Neural cell (in vitro differentiated cells): ENCODE measurements around the gene PMEPA1. TPM values are rescaled to one million over a fixed set of nuclear protein-coding genes. Genes with fewer than 3 reads are reported as not detected.
A peak's percentile ranks its signal among the peaks of the same experiment; 100 is the strongest.

ENCODE experiments used
- H2AFZ ChIP-seq: fragments of 200-600, 300-800 bp; sonication (generic), shearing (Covaris generic); 2 replicates; pipeline ENCODE4 v1.6.0; 2014; ENCODE audit warnings: low read depth, mild to moderate bottlenecking, antibody characterized with exemption, low read length, moderate library complexity
- H3F3A ChIP-seq: fragments of 200-600 bp; shearing (Covaris generic); 2 replicates; pipeline ENCODE4 v1.6.1; 2016; ENCODE audit warnings: mild to moderate bottlenecking, moderate library complexity, mixed read lengths, antibody characterized with exemption, low read length; ENCODE audit not compliant: insufficient read depth, poor library complexity, severe bottlenecking
- H3K27ac ChIP-seq: fragments of 200-600, 300-800 bp; sonication (generic), shearing (Covaris generic); 2 replicates; pipeline ENCODE4 v1.5.1; 2014; ENCODE audit warnings: mild to moderate bottlenecking, low read length, moderate library complexity
- H3K27me3 ChIP-seq: fragments of 300-800, 200-600 bp; sonication (generic), shearing (Covaris generic); 2 replicates; pipeline ENCODE4 v1.6.0; 2014; ENCODE audit warnings: mild to moderate bottlenecking, low read depth, low read length, moderate library complexity; ENCODE audit not compliant: insufficient read depth
- H3K36me3 ChIP-seq: fragments of 300-800, 200-600 bp; sonication (generic), shearing (Covaris generic); 2 replicates; pipeline ENCODE4 v1.5.1; 2014; ENCODE audit warnings: mild to moderate bottlenecking, antibody characterized with exemption, low read length, moderate library complexity; ENCODE audit not compliant: insufficient read depth
- H3K4me2 ChIP-seq: fragments of 300-800, 200-600 bp; sonication (generic), shearing (Covaris generic); 2 replicates; pipeline ENCODE4 v1.6.0; 2014; ENCODE audit warnings: mild to moderate bottlenecking, low read length
- H3K4me3 ChIP-seq: fragments of 300-800, 200-600 bp; sonication (generic), shearing (Covaris generic); 2 replicates; pipeline ENCODE4 v1.5.1; 2014; ENCODE audit warnings: mild to moderate bottlenecking, low read length, moderate library complexity
- H3K79me2 ChIP-seq: fragments of 200-600 bp; shearing (Covaris generic); replicated peaks from 2 replicates; pipeline ENCODE4 v1.6.0; 2014; ENCODE audit warnings: mild to moderate bottlenecking, low read length, moderate library complexity; ENCODE audit not compliant: insufficient read depth
- H3K9ac ChIP-seq: fragments of 300-800, 200-600 bp; sonication (generic), shearing (Covaris generic); 2 replicates; pipeline ENCODE4 v1.6.1; 2016; ENCODE audit warnings: mild to moderate bottlenecking, low read length, mixed read lengths
- H3K9me2 ChIP-seq: fragments of 200-600 bp; shearing (Covaris generic); 2 replicates; pipeline ENCODE4 v1.6.1; 2016; ENCODE audit warnings: mild to moderate bottlenecking, low read length, mixed read lengths; ENCODE audit not compliant: insufficient read depth
- H3K9me3 ChIP-seq: fragments of 200-600, 300-800 bp; sonication (generic), shearing (Covaris generic); 2 replicates; pipeline ENCODE4 v1.6.1; 2016; ENCODE audit warnings: mild to moderate bottlenecking, mixed run types, low read length, moderate library complexity, mixed read lengths
- H4K20me1 ChIP-seq: fragments of 200-600 bp; shearing (Covaris generic); 2 replicates; pipeline ENCODE4 v1.6.1; 2016; ENCODE audit warnings: mild to moderate bottlenecking, mixed run types; ENCODE audit not compliant: insufficient read depth
- EP300 ChIP-seq: fragments of 450-650 bp; conservative IDR thresholded peaks from 2 replicates; pipeline ENCODE4 v1.6.1; 2014; ENCODE audit warnings: antibody characterized with exemption, mild to moderate bottlenecking, moderate library complexity; ENCODE audit not compliant: poor library complexity, severe bottlenecking
- EZH2 ChIP-seq: fragments of 200-600, 300-800 bp; shearing (Covaris generic), sonication (generic); IDR thresholded peaks from 2 replicates; pipeline ENCODE4 v1.6.1; 2014; ENCODE audit warnings: antibody characterized with exemption, low read length, borderline replicate concordance, mild to moderate bottlenecking; ENCODE audit not compliant: insufficient read depth, poor library complexity, severe bottlenecking
- MXI1 ChIP-seq: fragments of 450-650 bp; conservative IDR thresholded peaks from 2 replicates; pipeline ENCODE4 v1.6.1; 2014; ENCODE audit warnings: antibody characterized with exemption, mild to moderate bottlenecking; ENCODE audit not compliant: poor library complexity, severe bottlenecking
- POLR2AphosphoS5 ChIP-seq: IDR thresholded peaks from 2 replicates; pipeline ENCODE4 v1.6.1; 2012
- RAD21 ChIP-seq: fragments of 450-650 bp; conservative IDR thresholded peaks from 2 replicates; pipeline ENCODE4 v1.6.1; 2014; ENCODE audit warnings: antibody characterized with exemption, mild to moderate bottlenecking, moderate library complexity
- SMC3 ChIP-seq: fragments of 450-650 bp; conservative IDR thresholded peaks from 2 replicates; pipeline ENCODE4 v1.6.1; 2014; ENCODE audit warnings: antibody characterized with exemption, mild to moderate bottlenecking, moderate library complexity; ENCODE audit not compliant: poor library complexity
- TAF1 ChIP-seq: IDR thresholded peaks from 2 replicates; pipeline ENCODE4 v1.6.1; 2012; ENCODE audit warnings: low read depth
- polyA plus RNA-seq: library from polyadenylated mRNA; depleted of rRNA; stranded (reverse); fragments of >200 nt; gene quantifications from 2 replicates; pipeline ENCODE4 v1.2.3, GENCODE V29; 2014
- TF ChIP-seq, protein P1 (sequence below): IDR thresholded peaks from 2 replicates; pipeline ENCODE4 v1.6.1; 2012; ENCODE audit warnings: borderline replicate concordance
- TF ChIP-seq, protein P2 (sequence below): fragments of 450-650 bp; IDR thresholded peaks from 2 replicates; pipeline ENCODE4 v1.5.1; 2014; ENCODE audit warnings: antibody characterized with exemption, mild to moderate bottlenecking, moderate library complexity; ENCODE audit not compliant: poor library complexity, severe bottlenecking

PMEPA1 gene
- polyA plus RNA-seq, 1 donor from 2014 or later: 5.0 TPM

DNA sequence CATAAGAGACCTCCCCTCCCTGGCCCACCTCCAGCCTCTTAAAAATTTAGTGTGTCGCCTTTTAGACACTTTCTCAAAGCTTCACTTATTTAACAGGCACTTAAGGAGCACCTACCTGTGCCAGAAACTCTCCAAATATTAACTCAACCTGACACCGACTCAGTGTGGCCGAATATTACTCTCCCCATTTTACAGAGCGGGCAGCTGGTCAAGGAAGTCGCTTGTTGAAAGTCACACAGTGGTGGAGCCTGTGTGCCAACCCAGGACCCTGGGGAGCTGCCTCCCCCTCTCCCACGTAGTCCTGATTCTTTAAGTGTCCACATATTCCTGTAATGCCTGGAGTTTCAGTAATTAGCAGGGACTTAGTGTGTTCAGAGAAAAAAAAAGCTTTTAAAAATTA lies 1.0 kb upstream of the PMEPA1 start:
- no peak overlapping the region for H3K27ac ChIP-seq
- peak overlapping the region; percentile 80 for H2AFZ ChIP-seq

DNA sequence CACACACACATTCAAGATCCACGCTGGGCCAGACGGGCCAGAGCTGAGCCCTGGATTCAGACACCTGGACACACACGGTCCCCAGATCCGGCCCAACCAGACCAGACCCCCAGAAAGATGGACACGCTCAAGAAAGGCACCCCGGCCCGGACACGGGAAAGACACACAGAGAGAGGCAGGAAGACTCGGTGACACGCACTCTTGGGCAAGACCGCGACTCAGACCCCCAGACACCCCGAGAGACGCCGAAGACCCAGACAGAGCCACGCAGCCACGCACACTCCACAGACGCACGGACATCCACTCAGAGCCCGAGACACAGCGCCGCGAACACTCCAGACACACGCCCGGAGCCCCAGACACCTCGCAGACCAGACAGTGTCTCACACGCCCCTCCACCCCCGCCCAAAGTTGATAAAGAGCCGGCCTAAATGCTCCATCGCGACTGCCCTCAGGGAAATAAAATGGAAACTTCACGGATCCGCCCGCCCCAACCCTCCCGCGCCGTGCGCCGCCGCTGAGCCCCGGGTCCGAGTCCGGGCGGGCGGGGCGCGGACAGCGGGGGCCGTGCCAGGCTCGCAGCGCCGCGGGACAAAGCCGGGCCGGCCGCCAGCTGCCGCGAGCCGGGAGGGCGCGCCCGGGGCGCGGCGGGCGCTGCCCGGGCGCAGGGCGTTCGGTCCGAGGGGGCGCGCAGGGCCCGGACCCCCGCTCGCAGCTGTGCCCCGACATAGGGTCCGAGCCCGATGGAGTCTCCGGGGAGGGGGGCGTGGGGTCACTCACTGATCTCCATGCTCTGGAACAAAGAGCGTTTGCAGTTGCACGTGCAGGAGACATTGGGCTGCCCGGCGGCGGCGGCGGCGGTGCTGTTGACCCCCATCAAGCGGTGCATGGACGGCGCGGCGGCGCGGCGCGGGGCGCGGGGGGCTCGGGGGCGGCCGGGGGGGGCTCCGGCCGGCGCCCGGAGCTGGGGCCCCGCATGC lies 831 bp downstream of the PMEPA1 start:
- no peak overlapping the region for H3K27ac ChIP-seq
- no peaks in the 10 kb centered on the region for H4K20me1 ChIP-seq
- peak overlapping the region; percentile 70 for H3K9ac ChIP-seq
- H3K27me3 ChIP-seq: no peaks in the 10 kb centered on the region
- H3K9me2 ChIP-seq: no peaks in the 10 kb centered on the region
- no peak overlapping the region for H2AFZ ChIP-seq
- peaks cover 40% of the 10 kb centered on the region for H3K79me2 ChIP-seq
- no peaks in the 10 kb centered on the region for H3F3A ChIP-seq
- H3K4me3 ChIP-seq: peak overlapping the region; percentile 73
- no peak for TF ChIP-seq TAF1
- TF ChIP-seq SMC3: no peak
- TF ChIP-seq MXI1: no peak
- no peak for TF ChIP-seq RAD21
- TF ChIP-seq EZH2: no peak
- no peak for TF ChIP-seq EP300
- TF ChIP-seq, protein P1, sequence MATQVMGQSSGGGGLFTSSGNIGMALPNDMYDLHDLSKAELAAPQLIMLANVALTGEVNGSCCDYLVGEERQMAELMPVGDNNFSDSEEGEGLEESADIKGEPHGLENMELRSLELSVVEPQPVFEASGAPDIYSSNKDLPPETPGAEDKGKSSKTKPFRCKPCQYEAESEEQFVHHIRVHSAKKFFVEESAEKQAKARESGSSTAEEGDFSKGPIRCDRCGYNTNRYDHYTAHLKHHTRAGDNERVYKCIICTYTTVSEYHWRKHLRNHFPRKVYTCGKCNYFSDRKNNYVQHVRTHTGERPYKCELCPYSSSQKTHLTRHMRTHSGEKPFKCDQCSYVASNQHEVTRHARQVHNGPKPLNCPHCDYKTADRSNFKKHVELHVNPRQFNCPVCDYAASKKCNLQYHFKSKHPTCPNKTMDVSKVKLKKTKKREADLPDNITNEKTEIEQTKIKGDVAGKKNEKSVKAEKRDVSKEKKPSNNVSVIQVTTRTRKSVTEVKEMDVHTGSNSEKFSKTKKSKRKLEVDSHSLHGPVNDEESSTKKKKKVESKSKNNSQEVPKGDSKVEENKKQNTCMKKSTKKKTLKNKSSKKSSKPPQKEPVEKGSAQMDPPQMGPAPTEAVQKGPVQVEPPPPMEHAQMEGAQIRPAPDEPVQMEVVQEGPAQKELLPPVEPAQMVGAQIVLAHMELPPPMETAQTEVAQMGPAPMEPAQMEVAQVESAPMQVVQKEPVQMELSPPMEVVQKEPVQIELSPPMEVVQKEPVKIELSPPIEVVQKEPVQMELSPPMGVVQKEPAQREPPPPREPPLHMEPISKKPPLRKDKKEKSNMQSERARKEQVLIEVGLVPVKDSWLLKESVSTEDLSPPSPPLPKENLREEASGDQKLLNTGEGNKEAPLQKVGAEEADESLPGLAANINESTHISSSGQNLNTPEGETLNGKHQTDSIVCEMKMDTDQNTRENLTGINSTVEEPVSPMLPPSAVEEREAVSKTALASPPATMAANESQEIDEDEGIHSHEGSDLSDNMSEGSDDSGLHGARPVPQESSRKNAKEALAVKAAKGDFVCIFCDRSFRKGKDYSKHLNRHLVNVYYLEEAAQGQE: no peak
- TF ChIP-seq, protein P2, sequence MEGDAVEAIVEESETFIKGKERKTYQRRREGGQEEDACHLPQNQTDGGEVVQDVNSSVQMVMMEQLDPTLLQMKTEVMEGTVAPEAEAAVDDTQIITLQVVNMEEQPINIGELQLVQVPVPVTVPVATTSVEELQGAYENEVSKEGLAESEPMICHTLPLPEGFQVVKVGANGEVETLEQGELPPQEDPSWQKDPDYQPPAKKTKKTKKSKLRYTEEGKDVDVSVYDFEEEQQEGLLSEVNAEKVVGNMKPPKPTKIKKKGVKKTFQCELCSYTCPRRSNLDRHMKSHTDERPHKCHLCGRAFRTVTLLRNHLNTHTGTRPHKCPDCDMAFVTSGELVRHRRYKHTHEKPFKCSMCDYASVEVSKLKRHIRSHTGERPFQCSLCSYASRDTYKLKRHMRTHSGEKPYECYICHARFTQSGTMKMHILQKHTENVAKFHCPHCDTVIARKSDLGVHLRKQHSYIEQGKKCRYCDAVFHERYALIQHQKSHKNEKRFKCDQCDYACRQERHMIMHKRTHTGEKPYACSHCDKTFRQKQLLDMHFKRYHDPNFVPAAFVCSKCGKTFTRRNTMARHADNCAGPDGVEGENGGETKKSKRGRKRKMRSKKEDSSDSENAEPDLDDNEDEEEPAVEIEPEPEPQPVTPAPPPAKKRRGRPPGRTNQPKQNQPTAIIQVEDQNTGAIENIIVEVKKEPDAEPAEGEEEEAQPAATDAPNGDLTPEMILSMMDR: no peak
- TF ChIP-seq POLR2AphosphoS5: no peak
- no peaks in the 10 kb centered on the region for H3K36me3 ChIP-seq
- H3K4me2 ChIP-seq: peak overlapping the region; percentile 48
- H3K9me3 ChIP-seq: no peaks in the 10 kb centered on the region

More for the DNA sequence above, 1.0 kb upstream of the PMEPA1 start:
- H3F3A ChIP-seq: no peaks in the 10 kb centered on the region
- peak overlapping the region; percentile 97 for H3K4me3 ChIP-seq
- TF ChIP-seq POLR2AphosphoS5 (no peak), TAF1 (no peak)
- TF ChIP-seq, protein P1: no peak
- H3K36me3 ChIP-seq: no peaks in the 10 kb centered on the region
- no peaks in the 10 kb centered on the region for H3K9me2 ChIP-seq
- H4K20me1 ChIP-seq: no peaks in the 10 kb centered on the region
- H3K4me2 ChIP-seq: peak overlapping the region; percentile 52
- no peaks in the 10 kb centered on the region for H3K9me3 ChIP-seq
- H3K79me2 ChIP-seq: peaks cover 21% of the 10 kb centered on the region
- no peaks in the 10 kb centered on the region for H3K27me3 ChIP-seq
- H3K9ac ChIP-seq: peak overlapping the region; percentile 80
